Kidney epithelial cell (primary cell): Measurements from ENCODE around the gene NLRC5. TPM values are rescaled to one million over a fixed set of nuclear protein-coding genes. Genes with fewer than 3 reads are reported as not detected.

Experiments used
- DNase-seq: peaks from one replicate; pipeline ENCODE4 v3.0.0-alpha.2; 2010; ENCODE audit warnings: low read depth
- H3K27me3 ChIP-seq: 2 replicates; pipeline ENCODE4 v1.6.0; 2011; ENCODE audit warnings: low read length; ENCODE audit not compliant: control insufficient read depth, insufficient read depth
- H3K36me3 ChIP-seq: 2 replicates; pipeline ENCODE4 v1.5.1; 2011; ENCODE audit warnings: low read length; ENCODE audit not compliant: control insufficient read depth, insufficient read depth
- H3K4me3 ChIP-seq: 2 replicates; pipeline ENCODE4 v1.5.1; 2011; ENCODE audit warnings: low read depth, mild to moderate bottlenecking, control low read depth, low read length
- CTCF ChIP-seq: IDR thresholded peaks from 2 replicates; pipeline ENCODE4 v1.5.1; 2011; ENCODE audit warnings: mild to moderate bottlenecking, moderate library complexity, low read length, control low read depth, inconsistent platforms; ENCODE audit not compliant: insufficient read depth, poor library complexity, severe bottlenecking
- total RNA-seq: library from RNA; depleted of rRNA; stranded (reverse); fragments of >200 nt; gene quantifications from 2 replicates; pipeline ENCODE4 v1.2.3, GENCODE V29; 2015

NLRC5 gene
- total RNA-seq, 1 donor from 2014 or later = 7.7 TPM

- TF ChIP-seq CTCF = no peak
- Histone ChIP-seq H3K4me3 (no peak overlapping the region), H3K27me3 (no peaks in the 10 kb centered on the region), H3K36me3 (peaks cover 7% of the 10 kb centered on the region)
- no peak for DNase-seq
Measured at GRCh38 chr16:57115514-57116182, 126.3 kb downstream of the NLRC5 start.

GRCh38 chr16:57118461-57119084 is 129.2 kb downstream of the NLRC5 start:
- no peak overlapping the region for H3K4me3 ChIP-seq
- no peak for DNase-seq
- TF ChIP-seq CTCF = no peak
- H3K36me3 ChIP-seq = peaks cover 6% of the 10 kb centered on the region
- no peaks in the 10 kb centered on the region for H3K27me3 ChIP-seq

- Histone ChIP-seq H3K36me3 (peaks cover 1% of the 10 kb centered on the region), H3K4me3 (no peak overlapping the region), H3K27me3 (no peaks in the 10 kb centered on the region)
- no peak for TF ChIP-seq CTCF
- DNase-seq = no peak
Measured at GRCh38 chr16:57123216-57123973, 134.0 kb downstream of the NLRC5 start.

- no peak overlapping the region for H3K4me3 ChIP-seq
- no peak for DNase-seq
- H3K36me3 ChIP-seq = peaks cover 1% of the 10 kb centered on the region
- no peaks in the 10 kb centered on the region for H3K27me3 ChIP-seq
- TF ChIP-seq CTCF = no peak
Measured at GRCh38 chr16:57123974-57124674, 134.8 kb downstream of the NLRC5 start.

- TF ChIP-seq CTCF = no peak
Measured at GRCh38 chr16:57125376-57125775, 136.0 kb downstream of the NLRC5 start.

More at GRCh38 chr16:57125376-57125775, 136.0 kb downstream of the NLRC5 start:
- DNase-seq = no peak
- no peaks in the 10 kb centered on the region for H3K27me3 ChIP-seq
- no peaks in the 10 kb centered on the region for H3K36me3 ChIP-seq
- no peak overlapping the region for H3K4me3 ChIP-seq
